Endometrial microvascular endothelial cells (primary cell): Measurements from ENCODE around the gene ADAMTS12. TPM values are rescaled to one million over a fixed set of nuclear protein-coding genes. Genes with fewer than 3 reads are reported as not detected.

Experiments used
- in situ Hi-C: cut with HindIII; loops from 2 replicates; pipeline ENCODE4 v1.10.0; 2017; ENCODE audit warnings: low sequenced_read_pairs, low pct_unique_long_range_greater_than_20kb; ENCODE audit errors: inconsistent ontology term
- total RNA-seq: library from RNA; depleted of rRNA; stranded (reverse); fragments of >200 nt; gene quantifications from one replicate; pipeline ENCODE4 v1.2.3, GENCODE V29; 2015; ENCODE audit errors: inconsistent ontology term

The ADAMTS12 gene
- total RNA-seq, 1 donor from 2014 or later, result 0.84 TPM

GRCh38 chr5:33781286-33781685, 110.5 kb downstream of the ADAMTS12 start:
- in situ Hi-C loops, result no loop called here

GRCh38 chr5:33776151-33776660, 115.6 kb downstream of the ADAMTS12 start:
- in situ Hi-C loops, result no loop called here

- in situ Hi-C loops, result no loop called here
Observed at GRCh38 chr5:33774341-33774740, 117.4 kb downstream of the ADAMTS12 start.

- in situ Hi-C loops, result no loop called here
Observed at GRCh38 chr5:33772380-33772897, 119.4 kb downstream of the ADAMTS12 start.

- in situ Hi-C loops, result no loop called here
Observed at GRCh38 chr5:33769968-33770367, 121.8 kb downstream of the ADAMTS12 start.

GRCh38 chr5:33769196-33769595, 122.6 kb downstream of the ADAMTS12 start:
- in situ Hi-C loops, result no loop called here

GRCh38 chr5:33766023-33766422, 125.8 kb downstream of the ADAMTS12 start:
- in situ Hi-C loops, result no loop called here

- in situ Hi-C loops, result no loop called here
Observed at GRCh38 chr5:33764786-33765185, 127.0 kb downstream of the ADAMTS12 start.

- in situ Hi-C loops, result no loop called here
Observed at GRCh38 chr5:33763435-33763834, 128.4 kb downstream of the ADAMTS12 start.

- in situ Hi-C loops, result no loop called here
Observed at GRCh38 chr5:33762859-33763258, 128.9 kb downstream of the ADAMTS12 start.

GRCh38 chr5:33761139-33761538, 130.7 kb downstream of the ADAMTS12 start:
- in situ Hi-C loops, result no loop called here

- in situ Hi-C loops, result no loop called here
Observed at GRCh38 chr5:33758737-33759136, 133.1 kb downstream of the ADAMTS12 start.

- in situ Hi-C loops, result no loop called here
Observed at GRCh38 chr5:33756491-33756890, 135.3 kb downstream of the ADAMTS12 start.

GRCh38 chr5:33755231-33755630, 136.6 kb downstream of the ADAMTS12 start:
- in situ Hi-C loops, result no loop called here

- in situ Hi-C loops, result no loop called here
Observed at GRCh38 chr5:33753704-33754103, 138.1 kb downstream of the ADAMTS12 start.

- in situ Hi-C loops, result no loop called here
Observed at GRCh38 chr5:33748754-33749153, 143.0 kb downstream of the ADAMTS12 start.

- in situ Hi-C loops, result no loop called here
Observed at GRCh38 chr5:33745101-33745770, 146.6 kb downstream of the ADAMTS12 start.

- in situ Hi-C loops, result no loop called here
Observed at GRCh38 chr5:33743099-33743498, 148.7 kb downstream of the ADAMTS12 start.

GRCh38 chr5:33742181-33742580, 149.6 kb downstream of the ADAMTS12 start:
- in situ Hi-C loops, result no loop called here

- in situ Hi-C loops, result no loop called here
Observed at GRCh38 chr5:33738967-33739366, 152.8 kb downstream of the ADAMTS12 start.

GRCh38 chr5:33738097-33738496, 153.7 kb downstream of the ADAMTS12 start:
- in situ Hi-C loops, result no loop called here
